GM23248 (cell line): ENCODE results near the gene CCDC157. TPM values are rescaled to one million over a fixed set of nuclear protein-coding genes. Genes with fewer than 3 reads are reported as not detected.
A peak's percentile ranks its signal among the peaks of the same experiment; 100 is the strongest.

ENCODE experiments used
- DNase-seq: peaks from one replicate; pipeline ENCODE4 v3.0.0-alpha.2; 2015
- H2AFZ ChIP-seq: fragments of 200-600 bp; sonication (generic); 2 replicates; pipeline ENCODE4 v1.6.1; 2016; ENCODE audit warnings: antibody characterized with exemption
- H3F3A ChIP-seq: fragments of 200-600 bp; sonication (generic); 2 replicates; pipeline ENCODE4 v1.6.1; 2016; ENCODE audit warnings: mild to moderate bottlenecking, antibody characterized with exemption, mixed run types; ENCODE audit not compliant: insufficient read depth
- H3K27ac ChIP-seq: fragments of 200-600 bp; sonication (generic); 2 replicates; pipeline ENCODE4 v1.5.1; 2016; ENCODE audit warnings: mild to moderate bottlenecking
- H3K27me3 ChIP-seq: fragments of 200-600 bp; sonication (generic); replicated peaks from 2 replicates; pipeline ENCODE4 v1.6.1; 2016; ENCODE audit warnings: mild to moderate bottlenecking; ENCODE audit not compliant: insufficient read depth
- H3K36me3 ChIP-seq: fragments of 200-600 bp; sonication (generic); 2 replicates; pipeline ENCODE4 v1.6.1; 2016; ENCODE audit warnings: low read depth, mild to moderate bottlenecking
- H3K4me1 ChIP-seq: fragments of 200-600 bp; sonication (generic); 2 replicates; pipeline ENCODE4 v1.6.1; 2016; ENCODE audit warnings: mild to moderate bottlenecking; ENCODE audit not compliant: insufficient read depth
- H3K4me2 ChIP-seq: fragments of 200-600 bp; sonication (generic); one replicate; pipeline ENCODE4 v1.6.1; 2016; ENCODE audit warnings: mild to moderate bottlenecking; ENCODE audit not compliant: unreplicated experiment
- H3K4me3 ChIP-seq: fragments of 200-600 bp; sonication (generic); 2 replicates; pipeline ENCODE4 v1.5.1; 2016; ENCODE audit warnings: mild to moderate bottlenecking
- H3K79me2 ChIP-seq: fragments of 200-600 bp; sonication (generic); 2 replicates; pipeline ENCODE4 v1.6.1; 2016; ENCODE audit warnings: mild to moderate bottlenecking; ENCODE audit not compliant: insufficient read depth
- H3K9ac ChIP-seq: fragments of 200-600 bp; sonication (generic); 2 replicates; pipeline ENCODE4 v1.6.1; 2016; ENCODE audit warnings: mild to moderate bottlenecking
- H3K9me2 ChIP-seq: fragments of 200-600 bp; sonication (generic); 2 replicates; pipeline ENCODE4 v1.6.1; 2016; ENCODE audit warnings: mixed run types, mild to moderate bottlenecking, moderate library complexity; ENCODE audit not compliant: insufficient read depth
- H3K9me3 ChIP-seq: fragments of 200-600 bp; sonication (generic); one replicate; pipeline ENCODE4 v1.6.1; 2017; ENCODE audit warnings: low read depth
- H4K20me1 ChIP-seq: fragments of 200-600 bp; sonication (generic); 2 replicates; pipeline ENCODE4 v1.6.0; 2016; ENCODE audit not compliant: insufficient read depth
- EZH2 ChIP-seq: fragments of 200-600 bp; sonication (generic); IDR thresholded peaks from 2 replicates; pipeline ENCODE4 v1.6.1; 2018; ENCODE audit warnings: antibody characterized with exemption, mild to moderate bottlenecking; ENCODE audit not compliant: insufficient read depth, poor library complexity, severe bottlenecking
- EZH2phosphoT487 ChIP-seq: fragments of 200-600 bp; sonication (generic); IDR thresholded peaks from 2 replicates; pipeline ENCODE4 v1.6.1; 2018; ENCODE audit warnings: antibody characterized with exemption, moderate library complexity, mild to moderate bottlenecking, low read depth; ENCODE audit not compliant: insufficient read depth
- WGBS, 2 experiments: methylation state at CpG; one replicate each; pipeline ENCODE4 v1.1.6; 2015 to 2017; ENCODE audit warnings: low lambda C conversion rate in 2 of 2, low coverage in 1 of 2; ENCODE audit errors: missing lambda C conversion rate in 2 of 2; 5-methylcytosine and 5-hydroxymethylcytosine counted together
- in situ Hi-C: fragments of 300-500 bp; cut with MboI; formaldehyde crosslinking; loops from 2 replicates; pipeline ENCODE4 v1.15.0; 2020
- polyA plus RNA-seq: library from polyadenylated mRNA; unstranded; fragments of >200 nt; fragmentation: Nextera tagmentation; extraction: Ambion mirVana; gene quantifications from 2 replicates; pipeline ENCODE4 v1.2.1, GENCODE V29; 2016
- total RNA-seq: library from RNA; depleted of rRNA; stranded (reverse); fragments of >200 nt; shearing (Covaris generic); gene quantifications from 2 replicates; pipeline ENCODE4 v1.2.3, GENCODE V29; 2014

CCDC157 gene
- total and polyA plus RNA-seq, 2 experiments from 2014 or later, result 2.7 to 5.0 TPM

GRCh38 chr22:30381264-30381663 is 24.5 kb downstream of the CCDC157 start:
- Histone ChIP-seq H3K79me2 (no peaks in the 10 kb centered on the region), H3K36me3 (no peaks in the 10 kb centered on the region), H4K20me1 (no peaks in the 10 kb centered on the region), H3K9ac (no peak overlapping the region), H3K27me3 (no peaks in the 10 kb centered on the region), H3K9me3 (no peaks in the 10 kb centered on the region), H3K9me2 (no peaks in the 10 kb centered on the region), H3K4me1 (peaks cover 1% of the 10 kb centered on the region), H3K4me2 (no peak overlapping the region), H2AFZ (no peak overlapping the region), H3K27ac (no peak overlapping the region), H3F3A (no peaks in the 10 kb centered on the region), H3K4me3 (no peak overlapping the region)
- TF ChIP-seq EZH2 (no peak), EZH2phosphoT487 (no peak)
- 90 to 93% methylated on average over 12 of the region's 12 CpGs for WGBS, 2 experiments
- no peak for DNase-seq
- in situ Hi-C loops, result loop anchor here (10.0 kb wide), 1 partner anchor 96 kb away; the partner anchor contains the start of gene CASTOR1

DNA sequence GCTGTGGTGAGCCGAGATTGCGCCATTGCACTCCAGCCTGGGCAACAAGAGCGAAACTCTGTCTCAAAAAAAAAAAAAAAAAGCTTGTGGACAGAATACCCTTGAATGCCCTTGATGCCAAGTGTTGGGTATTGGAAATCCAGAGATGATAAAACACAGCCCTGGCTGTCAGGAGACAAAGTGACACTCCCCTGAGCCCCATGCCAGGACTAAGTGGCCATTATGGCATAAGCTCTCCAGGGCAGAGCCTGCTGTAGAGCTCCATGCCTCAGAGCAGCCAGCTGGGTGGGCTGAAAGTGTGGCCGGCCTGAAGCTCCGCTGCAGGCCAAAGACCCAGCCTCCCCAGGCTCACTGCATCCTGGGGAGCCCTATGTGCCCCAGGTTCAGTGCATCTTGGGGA is 25.5 kb downstream of the CCDC157 start:
- H3K4me3 ChIP-seq, result no peak overlapping the region
- H3K9me3 ChIP-seq, result no peaks in the 10 kb centered on the region
- no peaks in the 10 kb centered on the region for H3K27me3 ChIP-seq
- no peaks in the 10 kb centered on the region for H3F3A ChIP-seq
- H2AFZ ChIP-seq, result no peak overlapping the region
- DNase-seq, result no peak
- peaks cover 5% of the 10 kb centered on the region for H3K4me1 ChIP-seq
- in situ Hi-C loops, result loop anchor here (10.0 kb wide), 1 partner anchor 98 kb away; the partner anchor contains the start of gene CASTOR1
- no peak overlapping the region for H3K27ac ChIP-seq
- WGBS, 2 experiments, result 91% methylated on average over 4 to 5 of the region's 5 CpGs
- no peak overlapping the region for H3K9ac ChIP-seq
- H3K36me3 ChIP-seq, result no peaks in the 10 kb centered on the region
- no peaks in the 10 kb centered on the region for H3K79me2 ChIP-seq
- no peaks in the 10 kb centered on the region for H4K20me1 ChIP-seq
- H3K9me2 ChIP-seq, result no peaks in the 10 kb centered on the region
- H3K4me2 ChIP-seq, result no peak overlapping the region
- TF ChIP-seq EZH2phosphoT487, result no peak
- no peak for TF ChIP-seq EZH2

GRCh38 chr22:30383061-30383460 is 26.3 kb downstream of the CCDC157 start:
- H4K20me1 ChIP-seq, result no peaks in the 10 kb centered on the region
- no peak overlapping the region for H3K9ac ChIP-seq
- WGBS, 2 experiments, result 71 to 81% methylated on average over 3 of the region's 3 CpGs
- no peak overlapping the region for H3K27ac ChIP-seq
- no peak overlapping the region for H3K4me2 ChIP-seq
- TF ChIP-seq EZH2phosphoT487 (no peak), EZH2 (no peak)
- H2AFZ ChIP-seq, result no peak overlapping the region
- H3K9me2 ChIP-seq, result no peaks in the 10 kb centered on the region
- in situ Hi-C loops, result loop anchor here (10.0 kb wide), 1 partner anchor 98 kb away; the partner anchor contains the start of gene CASTOR1
- H3K79me2 ChIP-seq, result no peaks in the 10 kb centered on the region
- no peaks in the 10 kb centered on the region for H3K9me3 ChIP-seq
- DNase-seq, result no peak
- no peaks in the 10 kb centered on the region for H3K27me3 ChIP-seq
- H3F3A ChIP-seq, result no peaks in the 10 kb centered on the region
- H3K4me1 ChIP-seq, result peaks cover 5% of the 10 kb centered on the region
- H3K4me3 ChIP-seq, result no peak overlapping the region
- H3K36me3 ChIP-seq, result no peaks in the 10 kb centered on the region

- Histone ChIP-seq H3K4me1 (peaks cover 5% of the 10 kb centered on the region), H3K4me2 (peak overlapping the region; percentile 92), H3K27me3 (no peaks in the 10 kb centered on the region), H3K4me3 (no peak overlapping the region), H3K9me3 (no peaks in the 10 kb centered on the region), H3K9ac (peak overlapping the region; percentile 86; the same call in 1 of the 2 replicates), H3K9me2 (no peaks in the 10 kb centered on the region), H3K79me2 (no peaks in the 10 kb centered on the region), H4K20me1 (no peaks in the 10 kb centered on the region), H3F3A (no peaks in the 10 kb centered on the region), H3K36me3 (no peaks in the 10 kb centered on the region), H2AFZ (no peak overlapping the region), H3K27ac (no peak overlapping the region)
- 95 to 96% methylated on average over 10 of the region's 10 CpGs for WGBS, 2 experiments
- DNase-seq, result no peak
- in situ Hi-C loops, result loop anchor here (10.0 kb wide), 1 partner anchor 101 kb away; the partner anchor contains the start of gene CASTOR1
- TF ChIP-seq EZH2phosphoT487 (no peak), EZH2 (no peak)
These were observed 29.1 kb downstream of the CCDC157 start for GRCh38 chr22:30385942-30386341.
